Stimulated activated CD4-positive, alpha-beta T cell treated with anti-CD3 and anti-CD28 coated beads, Interleukin-2, amount 100 ng/mL, for 24 hours (primary cell): Measurements from ENCODE around the gene HPS4.

Experiments
- DNase-seq, 2 donors: peaks; one replicate each; pipeline ENCODE4 v3.0.0-alpha.2; 2020

HPS4 gene

DNA sequence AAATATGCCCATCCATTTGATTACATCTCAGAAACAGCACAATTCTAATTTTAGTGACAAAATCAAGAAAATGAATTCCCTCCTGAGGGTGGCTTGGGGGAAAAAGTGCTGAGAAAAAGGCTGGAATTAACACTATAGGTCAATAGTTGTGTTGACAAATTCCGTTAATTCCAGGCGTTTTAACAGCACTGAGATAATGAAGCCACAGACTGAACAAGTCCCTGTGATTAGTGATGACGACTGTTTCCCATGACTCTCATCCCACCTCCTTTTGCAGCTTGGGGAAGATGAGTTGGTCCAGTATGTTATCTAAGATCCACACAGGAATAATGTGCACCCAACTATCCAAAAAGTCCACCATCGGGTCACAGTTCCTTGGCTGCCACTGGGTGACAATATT is 12.9 kb upstream of the HPS4 start:
- no peak for DNase-seq

DNA sequence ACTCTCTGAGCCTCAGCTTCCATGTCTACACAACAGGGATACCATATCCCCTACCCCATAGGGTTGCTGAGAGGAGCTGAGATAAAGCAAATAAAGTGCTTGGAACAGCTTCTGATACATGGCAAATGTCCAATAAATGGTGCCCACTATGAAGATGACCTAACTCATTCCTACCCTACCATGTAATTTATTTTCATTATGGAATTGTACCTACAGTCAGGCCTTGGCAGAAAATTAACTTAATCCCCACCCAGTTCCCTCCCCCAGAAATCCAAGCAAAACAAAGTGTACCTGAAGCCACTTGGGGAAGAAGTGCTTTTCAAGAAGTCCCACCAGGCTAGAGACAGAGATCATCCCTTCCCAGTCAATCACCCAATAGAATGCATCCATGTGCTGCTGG is 10.9 kb upstream of the HPS4 start:
- no peak for DNase-seq

DNA sequence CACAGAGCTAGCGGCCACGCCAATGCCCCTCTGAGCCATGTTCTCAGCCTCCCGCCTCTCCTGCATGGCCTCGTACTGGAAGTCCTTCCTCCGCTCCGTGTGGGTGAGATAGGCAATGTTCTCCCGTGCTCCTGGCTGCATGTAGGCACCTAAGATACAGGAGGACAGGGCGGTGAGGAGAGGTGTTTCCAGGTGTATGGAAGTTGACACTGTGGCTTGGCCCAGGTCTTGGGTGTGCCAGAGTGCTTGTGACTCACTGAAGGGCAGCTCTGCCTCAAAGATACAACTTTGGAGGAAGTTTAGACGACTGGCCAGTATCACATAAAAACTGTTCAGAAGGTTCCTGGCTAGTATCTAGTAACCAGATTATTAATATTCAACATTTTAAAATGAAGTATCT is 8.6 kb upstream of the HPS4 start:
- DNase-seq, result no peak

DNA sequence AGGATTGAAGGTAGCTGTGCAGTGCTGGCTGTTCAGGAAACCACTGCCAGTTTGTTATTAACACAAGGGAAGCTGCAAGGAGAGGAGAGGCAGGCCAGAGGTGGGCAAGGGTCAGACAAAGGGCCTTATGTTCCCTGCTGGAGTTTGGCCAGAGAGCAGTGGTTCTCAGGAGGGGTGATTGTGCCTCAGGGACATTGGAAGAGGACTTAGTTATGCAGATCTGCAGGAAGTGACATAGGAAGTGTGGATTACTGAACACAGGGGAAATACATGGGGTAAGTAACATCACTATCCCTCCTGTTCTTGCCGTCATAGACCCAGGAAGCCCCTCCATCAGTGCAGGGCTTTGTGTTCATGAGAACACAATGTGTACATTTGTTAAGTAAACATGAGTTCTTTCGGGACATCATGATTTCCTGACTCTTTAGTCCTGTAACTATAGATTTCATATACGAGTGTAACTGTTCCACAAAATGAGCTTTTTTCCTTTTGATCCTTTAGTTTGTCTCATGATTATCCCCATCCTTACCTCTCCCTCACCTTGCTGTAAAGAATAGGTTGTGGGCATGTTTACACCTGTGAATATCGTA is 6.0 kb upstream of the HPS4 start:
- DNase-seq, result no peak

DNA sequence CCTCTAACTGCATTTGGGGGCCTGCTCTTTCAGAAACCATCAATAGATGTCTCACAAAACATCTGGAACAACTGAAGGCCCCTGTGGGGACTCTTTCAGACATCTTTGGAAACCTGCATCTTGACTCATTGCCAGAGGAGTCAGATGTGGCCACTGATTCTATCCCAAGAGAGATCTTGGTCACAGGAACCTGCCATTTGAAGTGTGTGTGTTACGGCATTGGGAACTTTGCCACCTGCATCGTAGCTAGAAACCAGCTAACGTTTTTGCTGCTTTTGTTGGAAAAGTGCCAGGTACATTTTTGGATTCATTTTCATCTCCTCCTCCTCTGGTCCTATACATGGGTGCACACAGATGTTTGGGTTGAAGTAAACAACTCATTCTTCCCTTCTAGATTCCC is 4.4 kb upstream of the HPS4 start:
- DNase-seq, result no peak

DNA sequence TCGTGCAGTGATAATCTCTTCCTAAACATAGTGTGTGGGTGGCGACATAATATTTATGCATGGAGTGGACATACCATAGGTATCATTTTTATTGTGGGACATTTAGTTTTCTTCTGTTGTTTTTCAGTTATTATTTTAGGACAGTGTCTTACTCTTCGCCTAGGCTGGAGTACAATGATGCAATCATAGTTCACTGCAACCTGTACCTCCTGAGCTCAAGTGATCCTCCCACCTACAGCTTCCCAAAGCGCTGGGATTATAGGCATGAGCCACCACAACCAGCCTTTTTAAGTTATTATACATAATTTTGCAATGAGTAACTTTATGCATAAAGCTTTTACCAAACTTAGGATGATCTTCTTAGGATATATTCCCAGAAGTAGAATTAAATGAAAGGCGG is 2.8 kb upstream of the HPS4 start:
- no peak for DNase-seq

DNA sequence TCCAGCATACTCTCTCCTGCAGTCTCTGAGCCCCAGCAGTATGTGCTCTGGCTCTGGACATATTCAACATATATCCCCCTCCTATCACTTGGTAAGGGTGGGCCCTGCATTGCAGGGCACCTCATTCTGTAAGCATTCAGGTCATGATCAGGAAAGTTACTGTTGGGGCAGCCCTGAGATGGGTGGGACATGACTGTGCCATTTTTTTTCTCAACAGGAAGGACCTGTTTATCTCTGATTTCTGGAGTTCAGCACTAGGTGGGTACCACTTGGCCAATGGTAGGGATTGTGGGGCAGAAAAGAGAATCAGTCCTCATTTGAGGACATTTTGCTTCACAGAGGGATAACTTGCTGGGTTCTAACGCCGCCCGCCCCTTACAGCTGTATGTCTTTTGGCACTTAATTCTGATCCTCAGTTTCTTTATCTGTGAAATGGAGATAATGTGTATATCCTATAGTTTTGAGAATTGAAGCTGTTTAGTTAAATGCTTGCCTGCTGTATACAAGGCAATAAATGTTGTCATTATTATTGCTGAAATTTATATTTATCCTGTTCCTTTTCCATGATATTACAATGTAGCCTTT is 2.3 kb upstream of the HPS4 start:
- DNase-seq, result no peak

DNA sequence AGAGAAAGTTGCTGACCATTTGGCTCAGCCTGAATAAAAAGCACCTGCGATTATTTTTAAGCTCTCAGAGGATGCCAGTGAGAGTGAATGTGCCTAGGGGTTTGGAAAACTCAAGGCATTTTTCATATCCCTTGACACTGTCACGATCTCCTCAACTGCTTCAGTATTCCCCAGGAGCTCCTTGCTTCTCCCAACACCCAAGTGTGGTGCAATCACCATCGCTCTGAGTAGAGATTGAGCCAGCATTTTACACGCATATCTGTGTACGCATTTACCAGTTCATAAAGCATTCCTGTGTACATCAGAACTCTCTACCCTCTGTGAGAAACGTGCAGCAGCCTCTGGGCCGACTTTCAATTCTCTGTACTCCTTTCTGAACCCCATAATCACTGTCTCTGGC is 1.4 kb upstream of the HPS4 start:
- DNase-seq, result no peak

DNA sequence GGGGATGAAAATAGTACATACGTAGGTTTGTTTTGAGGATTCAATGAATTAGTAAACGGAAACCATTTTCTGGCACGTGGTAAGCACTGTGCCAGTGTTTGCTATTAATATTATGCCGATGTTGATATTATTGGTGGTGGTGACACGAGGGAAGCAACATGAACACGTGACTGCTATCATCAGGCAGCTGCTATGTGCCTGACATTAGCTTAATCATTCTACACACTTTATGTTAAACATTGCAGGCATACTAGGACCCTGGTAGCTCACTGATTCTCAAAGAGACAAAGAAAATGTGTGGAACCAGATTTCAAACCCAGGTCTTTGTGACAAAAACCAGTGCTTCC is 750 bp upstream of the HPS4 start:
- DNase-seq, result no peak

DNA sequence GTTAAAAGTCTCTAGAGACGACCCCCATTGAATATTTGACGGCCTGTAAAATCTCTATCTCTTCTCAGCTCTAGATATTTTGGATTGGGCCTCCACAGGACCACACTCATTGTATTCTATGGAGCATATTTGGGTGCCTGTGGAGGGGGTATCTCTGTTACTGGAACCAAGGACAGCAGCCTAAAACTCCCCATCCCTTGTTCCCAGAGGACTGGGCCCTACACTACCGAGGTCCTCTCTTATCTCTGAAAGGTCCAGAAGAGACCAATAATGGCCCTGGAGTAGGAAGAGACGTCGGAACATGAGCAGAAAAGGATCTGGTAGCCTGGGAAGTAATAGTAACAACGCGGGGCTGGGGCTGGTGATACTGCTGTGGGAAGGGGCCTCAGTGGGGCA is 542 bp downstream of the HPS4 start:
- DNase-seq, result no peak

DNA sequence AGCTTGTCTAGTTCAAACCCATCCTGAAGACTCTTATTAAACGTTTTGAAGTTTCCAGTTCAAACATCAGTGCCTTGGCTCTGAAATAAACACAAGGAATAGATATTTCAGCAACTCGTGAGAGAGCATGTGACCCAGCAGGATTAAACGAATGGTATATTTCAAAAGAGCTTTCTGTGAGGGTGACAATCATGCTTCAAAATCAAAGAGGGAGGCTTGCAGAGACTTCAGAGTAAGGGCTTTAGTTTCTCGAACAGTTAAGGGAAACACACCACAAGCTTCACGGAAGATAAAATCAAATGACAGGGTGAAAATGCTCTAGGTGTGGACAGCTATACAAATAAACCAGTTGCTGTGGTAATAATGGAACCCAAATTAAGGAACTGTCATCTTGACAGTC is 1.4 kb downstream of the HPS4 start:
- DNase-seq, result no peak

DNA sequence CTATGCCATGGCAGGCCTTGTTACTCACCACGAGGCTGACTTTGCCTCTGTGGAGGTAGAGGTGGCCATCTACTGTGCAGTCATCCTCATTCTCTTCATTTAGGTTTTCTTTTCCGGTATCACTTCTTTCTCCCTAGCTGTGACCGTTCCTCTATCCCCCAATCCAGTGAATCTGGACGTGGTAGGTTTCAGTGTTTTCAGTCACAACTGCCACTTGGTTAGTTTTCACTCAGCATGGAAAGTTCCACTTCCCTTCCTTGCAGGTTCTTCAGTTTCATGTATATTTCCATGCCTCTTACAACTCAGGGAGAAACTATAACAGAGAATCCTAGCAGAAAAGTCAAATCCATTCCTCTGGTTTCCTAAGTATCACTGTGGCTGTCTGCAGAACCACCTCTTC is 1.9 kb downstream of the HPS4 start:
- no peak for DNase-seq

DNA sequence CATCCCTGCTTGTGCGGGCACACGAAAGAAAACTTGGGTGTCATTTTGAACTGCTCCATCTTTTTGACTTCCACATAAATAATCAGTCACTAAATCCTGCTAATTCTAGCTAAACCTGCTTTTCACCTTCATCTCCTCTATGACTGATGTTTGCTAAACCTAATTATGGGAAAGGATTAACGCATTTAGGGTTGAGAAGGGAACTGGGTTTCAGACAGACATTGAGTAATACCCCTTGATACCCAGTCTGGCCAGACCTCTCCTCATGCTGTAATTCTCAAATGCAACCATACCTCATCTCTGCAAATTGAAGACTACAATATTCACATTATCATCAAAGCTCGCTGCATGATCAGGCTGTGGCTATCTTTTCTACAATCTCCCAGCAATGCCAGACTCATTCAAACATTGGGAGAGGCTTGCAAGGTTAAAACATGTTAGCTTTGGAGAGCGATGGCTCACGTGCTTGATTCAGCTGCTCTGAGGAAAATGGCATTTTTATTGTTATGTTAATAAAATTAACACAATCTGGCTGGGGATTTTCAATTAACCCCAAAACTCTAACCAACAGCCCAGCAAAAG is 2.4 kb downstream of the HPS4 start:
- no peak for DNase-seq

DNA sequence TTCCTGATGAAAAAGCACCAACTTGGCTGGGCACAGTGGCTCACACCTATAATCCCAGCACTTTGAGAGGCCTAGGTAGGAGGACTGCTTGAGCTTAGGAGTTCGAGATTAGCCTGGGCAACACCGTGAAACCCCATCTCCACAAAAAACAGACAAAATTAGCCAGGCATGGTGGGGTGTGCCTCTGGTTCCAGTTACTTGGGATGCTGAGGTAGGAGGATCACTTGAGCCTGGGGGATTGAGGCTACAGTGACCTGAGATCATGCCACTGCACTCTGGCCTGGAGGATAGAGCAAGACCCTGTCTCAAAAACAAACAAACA is 3.0 kb downstream of the HPS4 start:
- DNase-seq, result no peak

DNA sequence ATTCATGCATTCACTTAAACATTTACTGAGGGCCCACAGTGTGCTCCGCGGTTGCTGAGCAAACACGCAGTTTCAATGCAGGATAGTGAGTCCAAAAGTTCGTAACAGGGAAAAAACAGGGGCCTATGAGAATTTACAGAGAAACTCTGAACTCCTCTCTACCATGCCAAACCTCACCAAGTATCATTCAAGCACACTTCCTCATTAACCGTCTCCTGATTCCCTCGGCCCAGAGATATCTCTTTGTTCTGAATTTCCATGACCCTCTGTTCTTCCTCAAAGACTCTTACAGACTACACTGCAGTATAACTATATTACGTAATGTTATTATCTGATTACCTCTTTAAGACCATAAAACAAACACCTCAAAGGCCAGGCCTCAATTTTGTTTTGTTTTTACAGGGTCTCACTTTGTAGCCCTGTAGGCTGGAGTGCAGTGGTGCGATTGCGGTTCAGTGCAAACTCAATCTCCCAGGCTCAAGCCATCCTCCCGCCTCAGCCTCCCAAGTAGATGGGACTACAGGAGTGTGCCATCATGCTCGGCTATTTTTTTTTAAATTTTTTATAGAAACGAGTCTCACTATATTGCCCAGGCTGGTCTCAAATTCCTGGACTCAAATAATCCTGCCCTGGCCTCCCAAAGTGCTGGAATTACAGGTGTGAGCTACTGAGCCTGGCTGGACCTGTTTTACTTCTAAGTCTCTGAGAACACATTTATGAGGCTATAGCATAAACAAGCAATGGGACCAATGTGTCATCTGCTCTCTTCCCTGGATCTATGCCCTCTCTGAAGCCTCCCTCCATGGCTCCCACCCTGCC is 3.6 kb downstream of the HPS4 start:
- DNase-seq, result no peak

DNA sequence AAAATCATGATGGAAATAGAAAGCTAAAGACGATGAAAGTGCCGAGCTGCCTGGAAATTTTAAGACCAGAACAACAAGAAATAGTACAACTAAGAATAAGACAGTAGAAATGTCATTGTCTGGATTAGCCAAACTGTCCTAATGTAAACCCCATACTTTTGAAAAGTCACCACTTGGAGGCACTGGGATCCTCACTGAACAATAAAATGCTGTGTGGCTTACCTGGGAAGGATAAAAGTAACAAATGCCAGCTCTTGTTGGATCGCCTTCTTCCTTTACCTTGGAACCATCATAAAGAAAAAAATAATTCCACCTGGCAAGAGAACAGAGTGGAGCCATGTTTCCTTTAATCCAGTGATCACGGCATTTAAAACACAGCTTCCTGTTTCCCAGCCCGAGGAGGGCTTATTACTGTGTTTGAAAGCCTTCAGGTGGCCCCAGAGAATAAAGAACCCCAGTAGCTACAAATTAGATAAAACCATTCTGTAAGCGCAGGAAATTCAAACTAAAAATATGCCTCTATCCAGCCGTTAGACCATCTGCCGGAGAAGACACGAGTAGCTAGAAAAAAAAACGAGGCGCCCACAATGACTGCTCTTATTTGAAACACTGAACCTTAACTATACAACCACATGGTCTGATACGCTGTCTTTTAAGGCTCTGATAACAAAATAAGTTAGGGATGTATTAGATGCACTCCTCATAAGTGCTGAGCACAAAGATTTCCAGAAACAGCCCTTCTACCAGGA is 4.4 kb downstream of the HPS4 start:
- no peak for DNase-seq

DNA sequence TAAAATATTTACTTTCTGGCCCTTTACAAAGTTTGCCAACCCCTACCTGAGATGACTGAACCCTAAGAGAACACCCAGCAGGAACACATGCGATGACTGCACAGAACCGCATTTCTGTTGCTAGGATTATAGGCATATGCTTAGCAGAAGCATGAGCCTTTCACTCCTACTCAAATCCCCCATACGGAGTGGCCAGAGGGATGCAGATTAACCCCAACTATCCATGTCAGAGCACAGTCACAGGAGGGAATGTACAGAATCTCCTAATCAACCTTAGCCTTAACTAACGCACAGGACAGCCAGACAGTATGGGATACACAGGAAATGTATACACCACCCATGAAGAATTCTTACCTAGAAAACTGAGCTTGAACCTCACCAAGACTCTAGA is 6.2 kb downstream of the HPS4 start:
- DNase-seq, result no peak

DNA sequence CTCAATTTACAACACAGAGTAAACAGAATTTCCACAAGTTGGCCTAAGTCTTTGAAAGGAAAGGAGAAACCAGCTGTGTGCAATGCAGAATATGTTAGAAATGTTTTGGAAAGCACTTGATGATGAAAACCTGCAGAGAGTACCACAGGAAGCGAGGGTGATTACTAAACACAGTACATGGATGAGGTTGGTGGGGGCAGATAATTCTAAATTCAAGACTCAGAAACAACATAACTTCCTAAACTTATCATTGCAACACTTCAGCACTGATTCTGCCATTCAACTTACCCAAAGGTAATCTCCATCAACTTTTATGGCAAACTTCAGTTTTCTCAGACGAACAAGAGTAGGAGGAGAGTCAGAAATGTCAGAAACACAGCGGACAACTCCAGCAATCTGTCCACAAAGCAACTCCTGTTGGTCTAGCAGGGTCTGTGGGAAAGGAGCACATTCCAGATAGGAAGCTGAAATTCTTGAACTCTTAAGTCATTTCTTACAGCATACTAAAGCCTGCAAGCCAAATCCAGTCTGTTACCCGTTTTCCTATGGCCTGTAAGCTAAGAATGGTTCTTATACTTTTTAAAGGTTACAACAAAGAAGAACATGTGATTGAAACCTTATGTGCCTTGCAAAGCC is 6.8 kb downstream of the HPS4 start:
- DNase-seq, result no peak

DNA sequence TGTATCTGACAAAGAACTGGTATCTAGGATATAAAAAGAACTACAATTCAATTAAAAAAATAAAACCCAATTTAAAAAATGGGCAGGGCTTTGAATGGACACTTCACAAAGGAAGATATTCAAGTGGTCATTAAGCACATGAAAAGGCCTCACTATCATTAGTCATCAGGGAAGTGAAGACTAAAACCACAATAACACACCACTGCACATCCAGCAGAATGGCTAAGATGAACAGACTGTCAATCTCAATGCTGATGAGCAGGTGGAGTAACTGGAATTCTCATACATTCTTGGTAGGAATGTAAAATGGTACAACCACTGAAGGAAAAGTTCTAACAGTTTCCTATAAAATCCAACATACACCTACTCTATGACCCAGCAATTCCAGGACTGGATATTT is 8.9 kb downstream of the HPS4 start:
- no peak for DNase-seq

DNA sequence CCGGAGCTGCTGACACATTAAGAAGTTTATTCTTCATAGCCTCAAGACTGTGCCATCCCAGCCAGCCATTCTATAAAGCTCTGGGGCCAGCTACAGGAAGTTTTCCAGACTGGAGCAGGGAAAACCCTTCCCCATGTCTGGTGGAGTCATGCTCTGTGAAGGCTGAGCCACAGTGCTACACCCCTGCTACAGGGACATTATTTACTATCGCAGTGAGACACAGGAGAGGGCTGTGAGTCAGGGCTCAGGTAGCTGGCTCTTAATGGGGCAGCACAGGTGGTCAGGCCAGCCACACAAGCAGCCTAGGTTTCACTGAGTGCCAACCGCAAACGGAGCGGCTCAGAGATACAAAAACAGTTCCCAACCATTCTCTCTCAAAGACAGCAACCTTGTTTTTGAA is 12.1 kb downstream of the HPS4 start:
- DNase-seq, result no peak

DNA sequence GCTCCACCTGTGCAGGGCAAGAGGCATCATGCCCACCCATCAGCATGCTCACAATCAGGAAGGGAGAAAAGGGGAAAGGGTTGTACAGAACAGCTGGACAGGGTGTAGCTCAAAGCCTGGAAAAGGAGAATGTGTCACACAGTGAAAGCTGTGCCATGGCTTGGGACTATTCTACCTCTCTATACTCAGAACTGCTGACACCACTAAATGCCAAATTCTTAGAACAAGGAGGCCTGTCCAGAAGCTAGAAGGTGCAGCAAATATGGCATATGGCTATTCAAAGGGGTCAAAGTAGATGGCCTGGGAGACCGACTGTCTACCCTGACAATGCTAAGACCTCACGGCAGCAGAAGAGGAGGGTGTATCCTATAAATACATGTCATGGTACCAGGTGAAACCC is 12.8 kb downstream of the HPS4 start:
- no peak for DNase-seq

DNA sequence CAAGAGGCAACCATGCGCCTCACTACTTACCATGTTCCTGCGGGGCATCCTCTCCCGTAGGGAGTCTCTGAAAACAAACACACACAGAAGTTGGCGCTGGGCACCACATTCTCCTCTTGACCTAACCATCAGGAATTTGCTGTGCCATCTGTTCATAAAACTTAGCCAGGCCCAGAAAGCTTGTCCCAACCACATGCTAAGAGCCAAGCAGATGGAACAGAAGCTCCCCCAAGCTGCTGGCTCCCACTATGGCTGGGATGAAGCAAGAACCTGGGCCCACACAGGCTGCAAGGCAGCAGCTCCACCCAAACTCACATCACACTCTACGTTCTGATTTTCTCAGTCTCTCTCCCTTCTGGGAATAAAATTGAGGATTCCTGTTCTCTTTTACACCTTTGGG is 17.4 kb downstream of the HPS4 start:
- no peak for DNase-seq

DNA sequence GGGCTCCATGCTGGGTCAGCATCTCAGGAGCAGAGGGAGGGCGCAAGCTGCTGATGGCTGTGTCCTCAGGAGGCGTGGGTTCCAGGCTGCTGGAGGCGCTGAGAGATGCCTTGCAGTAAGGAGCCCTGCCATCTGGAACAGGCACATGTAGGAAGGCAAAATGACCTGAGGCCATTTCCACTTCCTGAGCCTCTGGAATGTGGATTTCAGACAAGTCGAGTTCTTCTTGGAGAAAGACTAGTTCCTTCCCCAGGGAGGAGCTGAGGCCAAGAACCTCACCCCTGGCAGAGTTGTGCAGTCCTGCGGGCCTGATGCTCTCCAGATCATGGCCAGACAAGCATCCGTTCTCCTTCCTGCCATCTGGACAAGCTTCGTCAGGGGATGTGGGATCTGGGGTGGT is 19.3 kb downstream of the HPS4 start:
- no peak for DNase-seq
